Cardiac fibroblast (primary cell): ENCODE data around the gene PADI3.

ENCODE experiments used
- DNase-seq, 2 donors: peaks; one replicate each; pipeline versions ENCODE4 v3.0.0 to v3.0.0-alpha.2; 2010; ENCODE audit warnings: low read depth in 2 of 2
- H3K4me3 ChIP-seq, 2 donors: replicated peaks in 1 of 2; 1 replicate in 1 of 2; 2 replicates in 1 of 2; pipeline ENCODE4 v1.5.1; 2011; ENCODE audit warnings: low read depth in 2 of 2, low read length in 2 of 2, mild to moderate bottlenecking in 2 of 2, moderate library complexity in 1 of 2
- TF ChIP-seq, protein P1 (sequence below): IDR thresholded peaks from one replicate; pipeline ENCODE4 v1.5.1; 2011; ENCODE audit warnings: low read depth, mild to moderate bottlenecking, low read length, inconsistent platforms

The PADI3 gene

GRCh38 chr1:17214876-17215544, 33.9 kb upstream of the PADI3 start:
- no peak for DNase-seq
- H3K4me3 ChIP-seq = no peak overlapping the region
- TF ChIP-seq, protein P1, sequence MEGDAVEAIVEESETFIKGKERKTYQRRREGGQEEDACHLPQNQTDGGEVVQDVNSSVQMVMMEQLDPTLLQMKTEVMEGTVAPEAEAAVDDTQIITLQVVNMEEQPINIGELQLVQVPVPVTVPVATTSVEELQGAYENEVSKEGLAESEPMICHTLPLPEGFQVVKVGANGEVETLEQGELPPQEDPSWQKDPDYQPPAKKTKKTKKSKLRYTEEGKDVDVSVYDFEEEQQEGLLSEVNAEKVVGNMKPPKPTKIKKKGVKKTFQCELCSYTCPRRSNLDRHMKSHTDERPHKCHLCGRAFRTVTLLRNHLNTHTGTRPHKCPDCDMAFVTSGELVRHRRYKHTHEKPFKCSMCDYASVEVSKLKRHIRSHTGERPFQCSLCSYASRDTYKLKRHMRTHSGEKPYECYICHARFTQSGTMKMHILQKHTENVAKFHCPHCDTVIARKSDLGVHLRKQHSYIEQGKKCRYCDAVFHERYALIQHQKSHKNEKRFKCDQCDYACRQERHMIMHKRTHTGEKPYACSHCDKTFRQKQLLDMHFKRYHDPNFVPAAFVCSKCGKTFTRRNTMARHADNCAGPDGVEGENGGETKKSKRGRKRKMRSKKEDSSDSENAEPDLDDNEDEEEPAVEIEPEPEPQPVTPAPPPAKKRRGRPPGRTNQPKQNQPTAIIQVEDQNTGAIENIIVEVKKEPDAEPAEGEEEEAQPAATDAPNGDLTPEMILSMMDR = no peak

DNA sequence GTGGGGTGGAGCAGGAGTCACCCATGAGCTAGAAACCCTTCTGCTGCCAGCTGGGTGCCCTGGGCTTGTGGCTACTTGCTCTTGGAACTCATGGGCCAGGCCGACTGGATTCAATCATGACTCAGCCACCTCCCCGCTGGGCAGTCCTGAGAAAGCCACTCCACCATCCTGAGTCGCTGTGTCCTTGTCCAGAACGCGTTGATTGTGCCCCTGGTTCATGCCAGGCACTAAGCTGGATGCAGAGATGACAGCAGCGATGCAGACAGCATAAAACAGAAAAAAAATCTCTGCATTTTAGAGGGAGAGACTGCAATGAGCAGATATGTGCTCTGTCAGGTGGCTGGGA, 33.4 kb upstream of the PADI3 start:
- H3K4me3 ChIP-seq = no peak overlapping the region
- TF ChIP-seq, protein P1 = no peak
- peak in 1 of 2 donors; percentile 26 for DNase-seq

GRCh38 chr1:17216078-17216477, 32.8 kb upstream of the PADI3 start:
- TF ChIP-seq, protein P1 = no peak
- no peak for DNase-seq
- H3K4me3 ChIP-seq = no peak overlapping the region

DNA sequence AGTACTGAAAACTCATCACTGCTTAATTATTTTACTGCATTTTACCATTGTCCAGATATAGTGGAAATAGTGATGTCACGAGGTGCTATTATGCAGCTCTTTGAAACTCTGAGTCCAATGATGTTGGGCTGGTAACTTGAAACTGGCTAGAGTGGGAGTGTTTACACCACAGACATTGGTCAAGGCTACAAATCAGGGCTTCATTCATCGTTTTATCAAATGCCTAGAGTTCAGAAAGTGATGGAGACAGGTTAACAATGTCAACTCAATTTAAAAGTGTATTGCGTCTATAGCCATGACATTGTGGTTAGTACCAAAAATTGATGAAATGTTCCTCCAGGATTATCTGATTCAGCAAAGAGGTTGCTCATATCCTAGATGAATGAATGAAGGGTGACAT, 31.3 kb upstream of the PADI3 start:
- TF ChIP-seq, protein P1 = no peak
- no peak for DNase-seq
- H3K4me3 ChIP-seq = no peak overlapping the region

DNA sequence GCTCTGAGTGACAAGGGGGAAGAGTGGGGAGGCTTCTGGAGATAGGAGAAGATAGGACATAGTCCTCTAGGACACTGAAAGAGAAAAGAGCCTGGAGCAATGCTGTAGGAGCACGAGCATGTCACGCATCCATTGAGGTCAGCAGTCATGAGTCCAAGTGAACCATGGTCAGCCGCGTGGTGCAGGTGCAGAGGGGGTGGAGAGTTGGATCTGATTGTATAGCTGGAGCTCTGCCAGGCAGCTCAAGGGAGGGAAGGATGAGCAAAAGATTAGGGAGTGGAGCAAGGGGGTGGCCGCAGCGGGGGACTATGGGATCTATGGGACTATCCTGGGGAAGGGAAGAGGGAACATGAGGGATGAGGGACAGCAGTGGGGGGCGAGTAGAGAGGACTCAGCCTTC, 30.0 kb upstream of the PADI3 start:
- no peak for DNase-seq
- no peak overlapping the region for H3K4me3 ChIP-seq
- TF ChIP-seq, protein P1 = no peak

DNA sequence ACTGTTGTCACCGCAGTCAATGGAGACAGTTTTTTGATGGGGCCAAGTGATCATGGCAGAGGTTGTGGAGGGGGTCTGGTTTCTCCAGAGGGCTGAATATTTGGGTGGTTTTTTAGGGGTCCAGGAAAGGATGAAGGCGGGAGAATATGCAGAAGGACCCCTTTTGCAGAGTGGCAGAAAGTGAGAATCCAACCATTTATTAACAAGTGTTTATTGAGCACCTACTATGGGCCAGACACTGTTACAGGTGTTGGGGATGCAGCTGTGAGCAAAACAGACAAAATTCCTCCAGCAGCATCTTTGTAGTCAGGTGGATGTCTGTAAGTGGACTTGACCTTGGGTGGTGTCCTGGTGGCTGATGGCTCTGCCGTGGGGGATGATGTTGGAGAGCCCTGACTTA, 28.6 kb upstream of the PADI3 start:
- H3K4me3 ChIP-seq = no peak overlapping the region
- TF ChIP-seq, protein P1 = no peak
- no peak for DNase-seq

DNA sequence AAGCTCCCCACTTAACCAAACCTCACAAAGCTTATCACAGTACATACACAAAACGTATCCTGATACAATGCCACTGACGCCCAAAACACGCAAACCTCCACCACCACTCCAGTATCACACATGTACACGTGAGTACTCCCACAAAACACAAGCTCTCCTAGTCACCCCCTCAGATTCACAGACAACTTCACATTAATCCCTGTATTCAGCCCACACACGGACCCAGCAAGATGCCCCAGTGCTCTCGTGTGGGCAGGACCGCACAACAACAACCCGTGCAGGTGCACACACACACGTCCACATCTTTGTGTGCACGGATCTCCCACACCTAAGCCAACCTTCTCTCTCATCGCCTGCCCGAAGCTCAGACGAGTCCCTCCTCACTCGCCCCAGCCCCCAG, 26.3 kb upstream of the PADI3 start:
- DNase-seq = no peak
- no peak overlapping the region for H3K4me3 ChIP-seq
- TF ChIP-seq, protein P1 = no peak
